Measurements from ENCODE around the gene SLC25A24. TPM values are rescaled to one million over a fixed set of nuclear protein-coding genes. Genes with fewer than 3 reads are reported as not detected.

SLC25A24 gene
- total and polyA plus RNA-seq, 4 donors: 1.3 to 8.6 (median 3.0) TPM

GRCh38 chr1:108152782-108153222 lies 47.3 kb downstream of the SLC25A24 start:
- H3K27me3 ChIP-seq (ENCODE audit: control insufficient read depth in 4 of 4, insufficient read depth in 4 of 4, low read length in 3 of 4): no peaks in the 10 kb centered on the region
- peaks cover 0 to 3% (median 0%) of the 10 kb centered on the region in 4 donors for H3K36me3 ChIP-seq (ENCODE audit: control insufficient read depth in 4 of 4, insufficient read depth in 3 of 4, low read depth in 1 of 4, low read length in 3 of 4)
- H3K27ac ChIP-seq (ENCODE audit: low read depth in 1 of 2, low read length in 2 of 2): no peak overlapping the region
- TF ChIP-seq EGR1 (IDR thresholded peaks at IDR 0.05; ENCODE audit: low read depth in 2 of 2): no peak
- TF ChIP-seq ZBTB33 (IDR thresholded peaks at IDR 0.05): no peak
- no peak for TF ChIP-seq RXRA (IDR thresholded peaks at IDR 0.05)
- TF ChIP-seq ATF3 (IDR thresholded peaks at IDR 0.05): no peak
- no peak for TF ChIP-seq SP1 (IDR thresholded peaks at IDR 0.05)
- no peak for TF ChIP-seq FOXA2 (IDR thresholded peaks at IDR 0.05)
- no peak for TF ChIP-seq YY1 (IDR thresholded peaks at IDR 0.05)
- no peak for TF ChIP-seq FOXA1 (IDR thresholded peaks at IDR 0.05)
- no peak for TF ChIP-seq CTCF (IDR thresholded peaks at IDR 0.05; ENCODE audit: low read depth, low read length, missing input control)
- TF ChIP-seq RAD21 (IDR thresholded peaks at IDR 0.05): no peak
- no peak for TF ChIP-seq MAX (IDR thresholded peaks at IDR 0.05)
- no peak for TF ChIP-seq NR2F2 (IDR thresholded peaks at IDR 0.05)
- TF ChIP-seq GABPA (IDR thresholded peaks at IDR 0.05 in 1 of 2, conservative IDR thresholded peaks at IDR 0.05 in 1 of 2): no peak
- WGBS: 74% methylated on average over 1 of the region's 1 CpG
- H3K9ac ChIP-seq (ENCODE audit: low read depth in 1 of 2, low read length in 2 of 2): no peak overlapping the region
- no peaks in the 10 kb centered on the region for H3K4me1 ChIP-seq (ENCODE audit: control insufficient read depth in 4 of 4, insufficient read depth in 4 of 4, low read length in 3 of 4)
- no peaks in the 10 kb centered on the region for H3K9me3 ChIP-seq (ENCODE audit: control insufficient read depth in 4 of 4, low read length in 3 of 4)
- DNase-seq (ENCODE audit: low spot score): no peak
- H3K4me3 ChIP-seq (ENCODE audit: low read depth in 1 of 3, low read length in 3 of 3): no peak overlapping the region

GRCh38 chr1:108151548-108151947 lies 48.6 kb downstream of the SLC25A24 start:
- DNase-seq (ENCODE audit: low spot score): no peak
- Histone ChIP-seq H3K4me1 (ENCODE audit: control insufficient read depth in 4 of 4, insufficient read depth in 4 of 4, low read length in 3 of 4) (no peaks in the 10 kb centered on the region), H3K27ac (ENCODE audit: low read depth in 1 of 2, low read length in 2 of 2) (no peak overlapping the region), H3K27me3 (ENCODE audit: control insufficient read depth in 4 of 4, insufficient read depth in 4 of 4, low read length in 3 of 4) (no peaks in the 10 kb centered on the region), H3K9ac (ENCODE audit: low read depth in 1 of 2, low read length in 2 of 2) (no peak overlapping the region), H3K36me3 (ENCODE audit: control insufficient read depth in 4 of 4, insufficient read depth in 3 of 4, low read depth in 1 of 4, low read length in 3 of 4) (peaks cover 0 to 3% (median 0%) of the 10 kb centered on the region in 4 donors), H3K4me3 (ENCODE audit: low read depth in 1 of 3, low read length in 3 of 3) (no peak overlapping the region), H3K9me3 (ENCODE audit: control insufficient read depth in 4 of 4, low read length in 3 of 4) (no peaks in the 10 kb centered on the region)
- TF ChIP-seq HNF4A (conservative IDR thresholded peaks at IDR 0.05) (no peak), SP1 (IDR thresholded peaks at IDR 0.05) (no peak), CTCF (IDR thresholded peaks at IDR 0.05; ENCODE audit: low read depth, low read length, missing input control) (no peak), HNF4G (IDR thresholded peaks at IDR 0.05) (no peak), ZBTB33 (IDR thresholded peaks at IDR 0.05) (no peak), RAD21 (IDR thresholded peaks at IDR 0.05) (no peak), YY1 (IDR thresholded peaks at IDR 0.05) (no peak), NR2F2 (IDR thresholded peaks at IDR 0.05) (no peak), FOXA1 (IDR thresholded peaks at IDR 0.05) (no peak), EGR1 (IDR thresholded peaks at IDR 0.05; ENCODE audit: low read depth in 2 of 2) (no peak), TAF1 (conservative IDR thresholded peaks at IDR 0.05) (no peak), FOXA2 (IDR thresholded peaks at IDR 0.05) (no peak), GABPA (IDR thresholded peaks at IDR 0.05 in 1 of 2, conservative IDR thresholded peaks at IDR 0.05 in 1 of 2) (no peak), ATF3 (IDR thresholded peaks at IDR 0.05) (no peak), RXRA (IDR thresholded peaks at IDR 0.05) (no peak), MAX (IDR thresholded peaks at IDR 0.05) (no peak), JUND (IDR thresholded peaks at IDR 0.05) (no peak), REST (IDR thresholded peaks at IDR 0.05) (no peak)
- 64% methylated on average over 1 of the region's 1 CpG for WGBS

Data from liver (tissue), 9 donors.